Stimulated activated CD4-positive, alpha-beta T cell treated with anti-CD3 and anti-CD28 coated beads, Interleukin-4, amount 100 ng/mL, for 24 hours (primary cell): ENCODE measurements around the gene DUSP2.
A peak's percentile ranks its signal among the peaks of the same experiment; 100 is the strongest.
"Not testable (repeated sequence)": the region's sequence is repeated elsewhere in the genome, so short reads cannot be mapped to it uniquely, and the experiment has no call there.

Source experiments
- DNase-seq: peaks from one replicate; pipeline ENCODE4 v3.0.0-alpha.2; 2020

Gene DUSP2

DNA sequence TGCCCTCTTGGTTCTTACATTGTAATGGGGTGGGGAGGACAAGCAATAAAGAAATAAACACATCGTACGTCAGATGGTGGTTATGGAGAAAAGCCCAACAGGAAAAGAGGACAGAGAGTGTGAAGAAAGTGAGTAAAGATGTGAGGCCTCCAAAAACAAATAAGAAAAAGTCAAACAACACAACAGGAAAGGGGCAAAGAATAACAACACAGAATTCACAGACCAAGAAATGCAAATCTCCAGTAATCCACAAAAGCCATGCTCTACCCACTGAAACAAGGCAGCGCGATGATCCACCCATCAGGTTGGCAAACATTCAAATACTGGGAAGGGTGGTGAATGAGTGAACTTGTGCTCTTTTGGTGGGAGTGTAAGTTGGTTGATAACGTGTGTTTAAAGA lies 16.7 kb upstream of the DUSP2 start:
- no peak for DNase-seq

DNA sequence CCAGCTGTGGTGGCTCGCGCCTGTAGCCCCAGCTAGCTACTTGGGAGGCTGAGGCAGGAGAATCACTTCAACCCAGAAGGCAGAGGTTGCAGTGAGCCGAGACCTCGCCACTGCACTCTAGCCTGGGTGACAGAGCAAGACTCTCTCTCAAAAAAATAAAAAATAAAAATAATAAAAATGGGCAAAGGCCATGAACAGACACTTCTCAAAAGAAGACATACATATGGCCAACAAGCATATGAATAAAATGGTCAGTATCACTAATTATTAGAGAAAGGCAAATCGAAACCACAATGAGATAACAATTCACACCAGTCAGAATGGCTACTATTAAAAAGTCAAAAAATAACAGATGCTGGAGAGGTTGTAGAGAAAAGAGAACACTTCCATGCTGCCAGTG lies 15.1 kb upstream of the DUSP2 start:
- not testable (repeated sequence) for DNase-seq

DNA sequence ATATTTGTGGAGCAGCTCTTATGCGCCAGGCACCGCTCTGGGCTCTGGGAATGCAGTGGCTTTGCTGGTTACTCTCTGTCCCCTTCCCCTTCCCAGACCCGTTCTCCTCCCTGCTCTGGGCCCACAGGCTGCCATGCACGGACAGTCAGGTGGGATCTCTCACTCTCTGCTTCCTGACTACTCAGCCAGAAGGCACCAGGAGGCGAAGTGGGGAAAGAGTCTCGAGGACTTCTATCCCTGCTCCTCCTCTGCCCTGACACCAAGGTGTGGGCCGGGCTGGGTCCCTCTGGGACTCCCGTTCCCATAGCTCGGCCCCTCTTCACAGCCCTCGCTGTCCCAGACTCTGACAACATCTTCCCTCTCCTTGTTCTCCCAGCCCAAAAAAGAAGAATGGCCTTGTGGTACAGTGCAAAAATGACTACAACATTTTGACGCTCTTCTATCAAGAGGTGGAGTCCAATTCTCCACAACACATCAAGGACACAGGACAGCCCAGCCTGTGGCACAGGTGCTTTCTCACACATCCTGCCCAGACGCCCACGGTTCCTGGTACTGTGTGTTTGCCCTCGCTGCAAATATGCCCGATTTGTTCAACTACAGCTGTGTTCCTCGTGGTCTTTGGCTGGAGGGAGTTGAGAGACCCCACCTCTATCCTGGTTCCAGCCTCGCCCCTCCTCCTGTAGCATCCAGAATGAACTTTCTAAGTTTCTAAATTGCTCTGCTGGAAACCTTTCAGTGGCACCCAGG lies 14.0 kb upstream of the DUSP2 start:
- DNase-seq: peak; percentile 57

DNA sequence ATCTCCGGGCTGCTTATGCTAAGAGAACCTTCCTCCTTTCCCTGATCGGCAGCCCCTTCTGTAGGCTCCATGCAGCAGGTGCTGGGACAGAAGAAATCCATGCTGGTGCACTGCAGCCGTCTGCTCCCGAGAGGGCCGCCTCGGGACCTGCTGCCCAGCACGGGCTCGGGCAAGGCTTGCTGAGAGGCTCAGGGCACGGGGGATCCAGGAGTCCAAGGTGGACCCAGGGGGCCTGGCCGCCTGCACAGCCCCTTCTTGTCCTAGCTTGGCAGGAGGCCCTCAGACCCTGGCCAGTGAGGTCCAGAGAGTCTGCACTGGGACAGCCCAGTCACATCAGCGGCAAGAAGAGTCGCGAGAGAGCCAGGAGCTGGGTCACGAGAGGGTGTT lies 13.3 kb upstream of the DUSP2 start:
- no peak for DNase-seq

DNA sequence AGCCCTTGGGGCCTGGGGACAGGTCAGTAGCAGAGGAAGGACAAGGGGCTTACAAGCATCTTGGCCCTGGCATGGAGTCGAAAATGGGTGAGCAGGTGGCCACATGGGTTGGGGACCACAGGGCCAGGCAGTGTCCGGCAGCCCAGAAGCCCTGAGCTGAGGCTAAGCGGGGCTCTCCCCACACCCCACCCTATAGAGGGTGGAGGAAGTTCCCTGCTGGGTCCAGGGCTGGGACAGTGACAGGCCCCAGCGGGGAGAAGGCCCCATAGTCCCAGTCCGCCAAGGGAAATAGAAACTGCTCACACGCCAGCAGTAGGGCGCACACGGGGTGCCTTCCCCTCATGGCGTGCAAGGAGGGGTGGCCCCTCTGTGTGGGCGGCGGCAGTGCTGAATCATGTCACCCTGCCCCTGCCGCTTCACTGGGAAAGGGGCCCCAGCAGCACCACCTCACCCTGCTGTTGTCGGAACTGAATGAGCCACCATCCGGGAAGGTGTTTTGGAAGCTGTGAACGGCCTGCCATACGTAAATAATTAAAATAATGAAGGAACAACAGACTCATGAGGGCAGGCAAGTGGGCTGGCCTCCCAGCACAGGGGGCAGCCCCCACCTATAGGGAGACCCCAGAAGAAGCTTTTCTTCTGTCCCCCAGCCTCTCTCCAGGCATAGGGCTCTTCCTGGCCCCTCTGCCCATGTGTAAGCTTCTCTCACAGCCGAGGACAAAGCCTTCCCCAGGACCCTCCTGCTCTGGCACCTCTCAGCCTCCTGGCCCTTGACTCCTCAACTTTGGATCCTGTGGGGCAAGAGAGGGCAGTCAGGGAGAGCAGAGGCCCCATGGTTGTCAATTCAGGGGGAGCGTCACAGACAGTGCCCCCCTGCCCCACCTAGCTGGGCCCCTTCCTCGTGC lies 12.7 kb upstream of the DUSP2 start:
- DNase-seq: peak; percentile 97

DNA sequence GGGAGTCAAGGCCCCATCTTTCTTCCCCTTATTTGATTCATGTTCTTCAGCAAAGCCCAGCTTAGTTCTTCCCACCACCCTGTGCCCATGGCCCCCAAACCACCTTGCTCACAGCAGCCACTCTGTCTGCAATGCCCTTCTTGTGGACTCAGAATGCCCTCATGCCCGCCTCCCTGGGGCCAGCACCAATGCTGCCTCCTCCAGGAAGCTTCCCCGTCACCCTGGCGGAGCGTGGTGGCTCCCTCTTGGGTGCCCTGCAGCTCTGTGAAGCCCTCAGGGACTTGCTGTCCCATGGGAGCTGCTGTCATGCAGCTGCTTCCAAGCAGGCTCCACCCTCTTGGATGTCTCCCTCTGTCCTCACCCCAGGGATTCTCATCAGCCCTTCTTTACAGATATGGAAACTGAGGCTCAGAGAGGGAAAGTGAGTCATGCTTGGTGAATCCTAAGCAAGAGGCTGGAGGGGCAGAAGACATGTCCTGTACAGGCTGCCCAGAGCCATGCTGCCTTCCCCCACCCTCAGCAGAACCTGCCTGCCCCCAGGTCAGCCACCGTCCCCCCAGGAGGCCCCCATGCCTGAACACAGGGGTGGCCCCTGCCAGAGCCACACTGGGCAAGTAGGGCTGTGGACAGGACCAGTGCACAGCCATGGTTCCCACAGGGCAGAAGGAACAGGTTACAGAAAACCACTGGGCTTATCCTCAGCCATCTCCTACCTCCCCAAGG lies 11.8 kb upstream of the DUSP2 start:
- DNase-seq: no peak

DNA sequence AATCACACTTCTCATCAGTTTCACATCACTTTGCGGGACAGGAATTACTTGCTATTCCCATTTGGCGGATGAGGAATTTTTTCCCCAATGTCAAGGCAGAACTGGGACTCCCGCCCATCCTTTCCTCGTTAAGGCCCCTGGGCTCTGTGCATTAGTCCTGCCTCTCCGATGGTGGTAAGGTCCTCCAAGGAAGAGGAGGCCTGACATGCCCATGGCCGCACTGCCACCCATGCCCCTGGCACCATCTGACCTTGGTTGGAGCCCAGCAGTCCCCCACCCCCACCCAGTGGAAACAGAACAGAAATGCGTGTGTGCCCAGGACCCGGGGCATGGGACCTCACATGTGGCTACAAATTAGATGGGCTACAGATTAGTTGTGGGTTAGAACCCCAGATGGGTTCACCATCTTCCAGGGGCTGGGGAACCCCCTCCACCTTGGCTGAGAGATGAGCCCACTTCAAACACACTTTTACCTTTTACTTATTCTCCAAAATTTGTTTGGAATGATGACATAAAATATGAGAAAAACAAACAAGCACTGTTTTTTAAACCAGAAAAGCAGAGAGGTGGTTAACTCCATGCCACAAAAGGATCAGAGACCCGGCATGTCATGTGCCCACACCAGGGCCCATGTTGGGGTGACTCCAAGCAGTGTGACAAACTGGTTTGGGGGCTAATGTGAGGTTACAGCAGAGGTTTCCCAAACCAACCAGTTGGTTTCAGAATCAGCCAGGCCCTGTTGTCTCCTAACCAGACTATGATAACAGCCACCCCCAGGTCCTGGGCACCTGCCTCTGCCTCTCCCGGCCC lies 11.0 kb upstream of the DUSP2 start:
- peak; percentile 67 for DNase-seq

DNA sequence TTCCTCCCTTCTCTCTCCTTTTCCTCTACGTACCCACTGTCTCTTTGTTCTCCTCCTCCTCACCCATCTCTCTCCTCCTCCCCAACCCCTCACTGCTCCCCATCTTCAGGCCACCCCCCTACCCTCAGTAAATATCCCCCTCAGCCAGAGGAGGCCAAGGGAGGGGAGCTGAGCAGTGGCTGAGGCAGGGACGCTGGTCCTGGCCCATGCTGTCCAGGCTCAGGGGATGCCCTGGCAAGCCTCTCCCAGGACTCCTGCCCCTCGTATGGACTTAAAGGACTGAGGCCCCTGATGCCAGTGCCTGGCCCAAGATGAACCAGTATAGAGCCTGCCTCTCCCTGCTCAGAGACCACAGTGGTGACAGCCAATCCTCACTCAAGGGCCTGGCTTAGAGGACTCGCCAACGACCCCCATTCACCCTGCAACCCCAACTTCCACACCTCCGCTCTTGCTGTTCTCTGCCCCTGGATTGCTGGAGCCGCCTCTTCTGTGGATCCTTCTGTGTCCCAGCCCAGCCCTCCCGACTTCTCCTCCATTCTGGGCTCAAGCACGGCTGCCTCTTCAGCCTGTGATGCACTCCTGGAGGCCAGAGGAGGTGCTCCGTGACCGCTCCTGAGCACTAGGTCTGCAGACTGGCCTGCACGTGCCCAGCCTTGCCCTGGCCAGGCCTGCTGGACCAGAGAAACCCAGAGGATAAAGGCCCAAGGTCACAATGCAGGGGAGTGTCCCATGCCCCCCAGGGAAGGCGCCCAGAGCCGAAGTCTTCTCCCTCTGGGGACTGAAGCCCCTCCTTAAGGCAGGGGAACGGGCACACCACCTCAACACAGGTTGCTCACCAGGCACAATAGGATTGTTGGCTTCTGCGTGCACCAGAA lies 9.5 kb upstream of the DUSP2 start:
- DNase-seq: no peak

DNA sequence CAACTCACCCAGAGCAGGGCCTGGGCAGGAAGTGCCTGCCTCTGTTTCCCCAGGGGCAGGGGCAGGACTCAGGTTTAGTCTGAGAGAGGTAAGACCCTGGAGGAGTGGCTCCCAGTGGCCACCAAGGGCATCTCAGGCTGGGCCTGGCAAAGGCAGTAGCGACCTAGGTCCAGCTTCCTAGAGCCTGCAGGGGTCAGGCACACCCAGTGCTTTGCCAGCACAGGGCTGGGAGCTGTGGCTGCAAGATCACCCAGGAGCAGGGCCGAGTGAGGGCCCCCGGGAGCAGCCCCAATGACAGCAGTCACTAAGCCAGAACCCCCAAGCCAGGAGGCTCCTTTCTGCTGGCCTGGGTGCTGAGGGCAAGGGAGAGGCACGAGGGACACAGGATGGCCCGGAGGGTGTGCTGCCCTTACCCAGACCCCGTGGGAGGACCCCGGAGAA lies 8.8 kb upstream of the DUSP2 start:
- DNase-seq: no peak

DNA sequence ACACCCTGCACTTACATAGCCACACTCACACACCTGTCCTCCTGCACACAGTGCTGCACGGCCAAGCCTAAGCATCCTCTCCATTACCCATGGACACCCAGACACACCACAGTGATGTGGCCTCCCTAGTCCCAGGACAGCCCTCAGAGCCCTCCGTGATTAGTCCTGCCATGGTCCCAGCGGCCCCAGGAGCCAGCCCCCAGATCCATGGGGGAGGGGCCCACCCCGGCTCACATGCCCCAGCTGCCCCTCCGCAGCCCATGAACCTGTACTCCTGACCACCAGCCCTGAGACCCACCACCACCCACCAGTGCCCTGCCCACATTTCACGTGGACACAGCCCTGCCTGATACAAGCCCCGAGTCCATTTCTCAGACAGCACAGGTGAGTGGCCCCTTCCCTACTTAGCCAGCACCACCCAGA lies 8.1 kb upstream of the DUSP2 start:
- no peak for DNase-seq

DNA sequence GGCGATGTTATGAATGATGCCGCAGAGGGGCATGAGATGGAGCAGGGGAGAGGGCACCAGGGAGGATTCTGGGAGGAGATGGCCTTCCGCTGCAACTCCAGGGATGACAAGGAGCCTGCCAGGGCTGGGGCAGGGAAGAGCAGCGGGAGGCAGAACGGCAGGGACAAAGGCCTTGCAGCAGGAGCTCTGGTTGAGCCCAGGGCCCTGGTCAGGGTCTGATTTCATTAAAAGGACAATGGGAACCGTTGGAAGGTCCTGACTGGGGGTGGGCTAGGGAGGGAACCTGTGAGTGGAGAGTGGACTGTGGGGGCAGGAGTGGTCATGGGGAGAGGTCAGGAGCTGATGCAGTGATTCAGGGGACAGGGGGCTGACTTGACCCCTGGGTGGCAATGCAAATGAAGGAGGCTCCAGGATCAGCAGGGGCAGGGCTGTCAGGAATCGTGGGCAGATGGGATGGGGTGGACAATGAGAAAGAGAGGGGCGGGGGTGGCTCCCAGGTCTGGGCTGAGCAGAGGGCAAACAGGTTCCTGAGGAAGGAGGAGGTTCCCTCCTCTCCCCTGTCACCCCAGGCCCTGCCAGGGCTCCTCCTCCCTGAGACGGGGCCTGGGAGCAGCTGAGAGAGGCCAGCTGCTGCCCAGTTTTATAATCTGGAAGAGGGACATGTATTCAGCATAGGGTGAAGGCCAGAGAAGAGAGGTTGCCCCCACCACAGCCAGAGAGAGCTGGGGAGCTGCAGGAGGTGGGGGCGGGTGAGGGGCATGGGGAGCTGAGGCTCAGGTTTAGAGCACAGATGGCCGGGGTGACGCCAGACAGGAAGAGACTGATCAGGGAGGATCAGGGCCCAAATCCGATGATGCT lies 7.3 kb upstream of the DUSP2 start:
- DNase-seq: no peak

DNA sequence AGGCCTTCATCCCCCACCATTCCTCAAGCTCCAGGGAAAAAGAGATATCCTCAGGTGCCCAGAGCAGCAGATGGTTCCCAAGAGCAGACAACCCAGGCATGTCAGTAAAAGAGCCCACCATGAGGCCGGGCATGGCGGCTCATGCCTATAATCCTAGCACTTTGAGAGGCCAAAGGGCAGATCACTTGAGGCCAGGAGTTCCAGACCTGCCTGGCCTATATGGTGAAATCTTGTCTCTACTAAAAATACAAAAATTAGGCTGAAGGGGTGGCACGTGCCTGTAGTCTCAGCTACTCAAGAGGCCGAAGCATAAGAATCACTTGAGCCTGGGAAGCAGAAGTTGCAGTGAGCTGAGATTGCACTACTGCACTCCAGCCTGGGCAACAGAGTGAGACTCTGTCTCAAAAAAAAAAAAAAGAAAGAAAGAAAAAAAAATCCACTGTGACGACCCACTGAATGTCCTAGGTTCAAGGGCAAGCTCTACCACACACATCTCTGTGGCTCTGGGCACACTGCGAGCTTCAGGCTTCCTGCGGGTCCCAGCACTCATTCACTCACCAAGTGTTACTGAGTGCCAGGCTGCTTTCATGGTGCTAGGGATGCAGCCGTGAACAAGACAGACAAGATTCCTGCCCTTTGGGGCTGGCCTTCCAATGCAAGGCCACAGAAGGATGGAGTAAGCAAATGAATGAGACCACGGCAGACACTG lies 6.5 kb upstream of the DUSP2 start:
- no peak for DNase-seq

DNA sequence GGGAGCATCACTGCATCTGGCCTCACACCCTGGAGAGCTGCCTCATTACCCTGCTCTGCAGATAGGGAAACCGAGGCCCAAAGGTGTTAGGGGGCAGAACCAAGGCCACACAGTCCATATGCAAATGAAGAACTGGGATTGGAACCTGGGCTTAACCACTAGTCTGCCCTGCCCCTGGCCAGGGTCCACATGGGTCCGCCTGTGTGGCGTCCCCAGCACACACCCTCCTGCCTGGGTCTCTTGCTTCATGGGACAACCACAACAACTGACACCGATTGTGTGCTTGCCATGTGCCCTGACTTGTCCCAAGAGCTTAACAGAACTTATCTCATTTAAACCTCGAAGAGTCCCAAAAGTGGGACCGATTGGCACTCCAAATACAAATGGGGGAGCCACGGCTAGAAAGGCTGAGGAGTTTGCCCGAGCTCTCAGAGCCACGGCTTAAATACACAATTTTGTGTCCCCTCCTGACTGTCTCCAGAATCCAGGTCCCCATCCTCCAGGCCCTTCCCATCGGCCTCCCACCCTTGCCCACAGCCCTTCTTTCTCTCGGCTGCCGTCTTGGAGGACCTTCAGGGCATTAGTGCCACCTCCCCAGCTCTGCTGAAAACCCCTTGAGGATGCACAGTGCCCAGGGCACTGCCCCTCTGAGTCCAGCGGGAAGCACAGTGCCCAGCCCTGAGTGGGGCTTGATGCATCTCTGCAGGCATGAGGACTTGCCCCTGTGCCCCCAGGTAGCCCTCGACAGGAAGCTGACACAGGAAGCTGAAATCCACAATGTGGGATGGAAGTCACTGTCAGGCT lies 5.8 kb upstream of the DUSP2 start:
- no peak for DNase-seq

DNA sequence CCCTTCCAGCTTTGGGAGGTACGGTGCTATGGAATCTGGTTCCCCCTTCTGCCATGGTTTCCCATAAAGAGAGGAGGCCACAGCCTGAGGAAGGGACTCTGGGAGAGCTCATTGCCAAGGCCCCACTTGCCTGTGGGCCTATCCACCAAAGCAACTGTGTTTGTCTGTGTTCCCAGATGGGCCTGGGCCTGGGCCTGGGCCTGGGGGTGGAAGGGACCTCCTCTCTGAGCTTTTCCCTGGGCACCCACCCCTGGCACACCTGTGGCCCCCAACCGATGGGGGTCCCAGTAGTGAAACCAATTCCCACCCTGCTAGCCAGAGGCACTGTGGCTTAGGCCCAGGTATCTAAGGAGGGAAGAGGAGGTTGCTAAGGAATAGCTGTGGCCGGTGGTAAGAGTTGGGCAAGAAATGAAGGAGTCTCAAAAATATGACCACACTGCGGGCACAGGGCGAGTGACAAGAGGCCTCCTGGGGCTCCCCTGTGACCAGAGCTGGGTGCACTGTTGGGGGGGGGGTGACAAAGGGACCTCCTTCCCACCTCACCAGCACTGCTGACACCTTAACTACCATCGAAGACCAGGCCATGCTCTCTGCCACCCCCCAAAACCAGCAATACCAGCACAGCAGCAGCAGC lies 4.9 kb upstream of the DUSP2 start:
- no peak for DNase-seq

DNA sequence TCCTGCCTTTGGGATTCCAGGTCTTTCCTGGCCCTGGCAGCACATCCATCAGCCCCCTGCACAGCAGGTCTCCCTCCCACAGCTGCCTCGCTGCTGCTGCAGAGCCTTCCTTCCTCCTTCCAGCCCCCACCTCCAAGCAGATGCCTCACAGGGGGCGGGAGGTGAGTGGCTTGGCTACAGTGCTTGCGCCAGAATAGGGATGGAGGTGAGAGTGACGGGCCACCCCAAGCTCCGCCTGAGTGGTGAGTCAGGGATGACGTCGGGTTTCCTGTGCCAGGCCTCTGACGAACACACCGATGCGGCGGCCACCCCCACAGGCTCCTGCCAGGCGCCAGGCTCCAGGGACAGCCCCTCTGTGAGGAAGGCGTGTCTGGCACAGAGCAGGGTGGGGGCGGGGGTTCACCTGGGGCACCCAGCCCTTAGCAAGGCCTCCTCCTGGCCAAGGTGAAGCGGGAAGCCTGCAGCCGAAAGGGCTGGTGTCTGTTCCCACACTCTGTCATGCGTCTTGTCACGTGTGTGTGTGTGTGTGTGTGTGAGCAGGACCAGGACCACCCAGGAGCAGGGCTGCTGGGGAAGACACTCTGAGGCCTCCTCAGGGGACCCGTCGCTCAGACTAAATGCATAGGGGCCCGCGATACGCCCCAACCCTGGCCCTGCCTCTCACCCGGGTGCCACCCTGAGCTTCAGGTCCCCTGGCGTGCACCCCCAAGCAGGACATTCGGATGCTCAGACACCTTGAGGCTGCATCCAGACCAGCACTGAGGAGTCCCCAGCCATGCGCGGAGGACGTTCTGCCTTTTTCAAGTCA lies 3.4 kb upstream of the DUSP2 start:
- peak; percentile 97 for DNase-seq

DNA sequence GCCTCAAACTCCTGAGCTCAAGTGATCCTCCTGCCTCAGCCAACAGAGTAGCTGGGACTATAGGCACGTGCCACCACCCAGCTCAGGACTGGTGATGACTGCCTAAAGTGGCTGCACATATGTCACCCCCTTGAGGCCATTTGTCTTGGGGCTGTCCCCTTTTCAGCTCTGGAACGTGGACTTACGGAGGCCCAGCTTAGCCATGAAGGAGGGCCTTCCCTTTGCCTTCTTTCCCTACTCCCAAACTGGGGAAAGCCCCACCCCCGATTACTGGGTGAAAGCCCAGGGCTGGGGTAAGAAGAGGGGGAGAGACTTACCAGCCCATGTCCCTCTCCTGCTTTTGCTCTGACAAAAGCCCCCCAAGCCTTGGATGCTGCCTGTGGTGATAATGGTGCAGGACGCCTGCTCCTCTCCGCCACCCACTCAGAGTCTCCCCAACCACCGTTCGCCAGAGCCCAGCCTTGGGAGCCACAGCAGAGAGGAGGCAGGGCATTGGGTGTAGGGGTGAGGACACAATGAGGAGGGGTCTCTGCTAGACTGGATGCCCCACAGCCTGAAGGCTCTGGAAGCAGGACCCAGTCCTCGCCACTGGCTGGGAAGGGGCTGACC lies 2.5 kb upstream of the DUSP2 start:
- DNase-seq: no peak
